ENCODE measurements around the gene NEFH. TPM values are rescaled to one million over a fixed set of nuclear protein-coding genes. Genes with fewer than 3 reads are reported as not detected.

The NEFH gene
- total RNA-seq, 1 experiment from 2014 or later: 22.0 TPM

DNA sequence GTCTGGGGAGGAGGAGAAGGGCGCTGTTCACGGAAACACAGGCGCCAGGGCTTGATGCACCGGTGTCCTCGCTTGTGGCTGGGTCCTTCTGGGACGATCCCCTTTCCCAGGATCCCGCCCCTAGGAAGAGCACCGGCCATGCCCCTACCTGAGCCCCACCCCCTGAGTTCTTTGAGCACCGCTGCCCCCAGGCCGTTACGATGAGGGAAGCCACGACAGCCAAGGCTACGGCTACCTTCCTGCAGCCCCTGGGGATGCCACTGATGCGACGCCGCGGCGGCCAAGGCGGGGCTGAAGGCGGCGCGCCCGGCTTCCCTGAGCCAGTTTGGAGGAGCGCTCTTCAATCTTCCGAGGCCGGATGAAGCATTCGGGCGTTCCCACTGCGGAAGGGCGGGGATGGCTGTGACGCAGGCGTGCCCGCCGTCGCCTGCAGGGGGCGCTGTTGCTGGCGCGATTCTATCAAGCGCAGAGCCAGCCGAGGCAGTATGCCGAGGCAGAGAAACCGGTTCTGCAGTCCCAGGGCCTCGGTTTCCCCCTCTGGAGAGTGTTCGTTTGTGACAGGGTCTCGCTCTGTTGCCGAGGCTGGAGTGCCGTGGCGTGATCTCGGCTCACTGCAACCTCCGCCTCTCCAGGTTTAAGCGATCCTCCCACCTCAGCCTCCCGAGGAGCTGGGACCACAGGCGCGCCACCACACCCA is 9.7 kb upstream of the NEFH start:
- TF ChIP-seq EZH2 (IDR thresholded peaks at IDR 0.05; ENCODE audit: borderline replicate concordance, low read depth, low read length, poor library complexity, severe bottlenecking): no peak
- TF ChIP-seq, protein P1, sequence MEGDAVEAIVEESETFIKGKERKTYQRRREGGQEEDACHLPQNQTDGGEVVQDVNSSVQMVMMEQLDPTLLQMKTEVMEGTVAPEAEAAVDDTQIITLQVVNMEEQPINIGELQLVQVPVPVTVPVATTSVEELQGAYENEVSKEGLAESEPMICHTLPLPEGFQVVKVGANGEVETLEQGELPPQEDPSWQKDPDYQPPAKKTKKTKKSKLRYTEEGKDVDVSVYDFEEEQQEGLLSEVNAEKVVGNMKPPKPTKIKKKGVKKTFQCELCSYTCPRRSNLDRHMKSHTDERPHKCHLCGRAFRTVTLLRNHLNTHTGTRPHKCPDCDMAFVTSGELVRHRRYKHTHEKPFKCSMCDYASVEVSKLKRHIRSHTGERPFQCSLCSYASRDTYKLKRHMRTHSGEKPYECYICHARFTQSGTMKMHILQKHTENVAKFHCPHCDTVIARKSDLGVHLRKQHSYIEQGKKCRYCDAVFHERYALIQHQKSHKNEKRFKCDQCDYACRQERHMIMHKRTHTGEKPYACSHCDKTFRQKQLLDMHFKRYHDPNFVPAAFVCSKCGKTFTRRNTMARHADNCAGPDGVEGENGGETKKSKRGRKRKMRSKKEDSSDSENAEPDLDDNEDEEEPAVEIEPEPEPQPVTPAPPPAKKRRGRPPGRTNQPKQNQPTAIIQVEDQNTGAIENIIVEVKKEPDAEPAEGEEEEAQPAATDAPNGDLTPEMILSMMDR (conservative IDR thresholded peaks at IDR 0.05; ENCODE audit: low read depth, low read length): peak; percentile 92
- DNase-seq (ENCODE audit: low spot score): peak; percentile 65
- ChIA-PET CTCF (no interaction called here), POLR2A (ENCODE audit: low non-redundant PET) (no interaction called here)
- Histone ChIP-seq H3K27me3 (replicated peaks; ENCODE audit: insufficient read depth, low read depth, low read length, poor library complexity) (no peaks in the 10 kb centered on the region), H3K27ac (ENCODE audit: low read depth, low read length, poor library complexity, severe bottlenecking) (no peak overlapping the region), H3K9me3 (ENCODE audit: low read depth, low read length, poor library complexity, severe bottlenecking) (no peaks in the 10 kb centered on the region), H3K4me3 (ENCODE audit: low read depth, low read length, poor library complexity, severe bottlenecking) (no peak overlapping the region), H3K4me1 (ENCODE audit: insufficient read depth, low read length, poor library complexity, severe bottlenecking) (no peaks in the 10 kb centered on the region), H3K36me3 (ENCODE audit: insufficient read depth, low read length, poor library complexity, severe bottlenecking) (no peaks in the 10 kb centered on the region)
- intact Hi-C loops (cut with micrococcal nuclease; ENCODE audit: unreplicated experiment): no loop called here
- BruUV-seq (replicated peaks): no TSS peak

GRCh38 chr22:29473001-29473400 is 7.0 kb upstream of the NEFH start:
- Histone ChIP-seq H3K36me3 (ENCODE audit: insufficient read depth, low read length, poor library complexity, severe bottlenecking) (no peaks in the 10 kb centered on the region), H3K4me1 (ENCODE audit: insufficient read depth, low read length, poor library complexity, severe bottlenecking) (peaks cover 5% of the 10 kb centered on the region), H3K9me3 (ENCODE audit: low read depth, low read length, poor library complexity, severe bottlenecking) (no peaks in the 10 kb centered on the region), H3K4me3 (ENCODE audit: low read depth, low read length, poor library complexity, severe bottlenecking) (no peak overlapping the region), H3K27ac (ENCODE audit: low read depth, low read length, poor library complexity, severe bottlenecking) (no peak overlapping the region), H3K27me3 (replicated peaks; ENCODE audit: insufficient read depth, low read depth, low read length, poor library complexity) (no peaks in the 10 kb centered on the region)
- intact Hi-C loops (cut with micrococcal nuclease; ENCODE audit: unreplicated experiment): no loop called here
- ChIA-PET CTCF (no interaction called here), POLR2A (ENCODE audit: low non-redundant PET) (no interaction called here)
- TF ChIP-seq EZH2 (IDR thresholded peaks at IDR 0.05; ENCODE audit: borderline replicate concordance, low read depth, low read length, poor library complexity, severe bottlenecking): no peak
- TF ChIP-seq, protein P1 (conservative IDR thresholded peaks at IDR 0.05; ENCODE audit: low read depth, low read length): no peak
- no TSS peak for BruUV-seq (replicated peaks)
- no peak for DNase-seq (ENCODE audit: low spot score)

GRCh38 chr22:29475550-29475949 is 4.5 kb upstream of the NEFH start:
- peaks cover 20% of the 10 kb centered on the region for H3K27me3 ChIP-seq (replicated peaks; ENCODE audit: insufficient read depth, low read depth, low read length, poor library complexity)
- no peaks in the 10 kb centered on the region for H3K36me3 ChIP-seq (ENCODE audit: insufficient read depth, low read length, poor library complexity, severe bottlenecking)
- POLR2A ChIA-PET (ENCODE audit: low non-redundant PET): no interaction called here
- CTCF ChIA-PET: no interaction called here
- no peak overlapping the region for H3K4me3 ChIP-seq (ENCODE audit: low read depth, low read length, poor library complexity, severe bottlenecking)
- DNase-seq (ENCODE audit: low spot score): no peak
- no peak for TF ChIP-seq EZH2 (IDR thresholded peaks at IDR 0.05; ENCODE audit: borderline replicate concordance, low read depth, low read length, poor library complexity, severe bottlenecking)
- TF ChIP-seq, protein P1 (conservative IDR thresholded peaks at IDR 0.05; ENCODE audit: low read depth, low read length): no peak
- peaks cover 9% of the 10 kb centered on the region for H3K4me1 ChIP-seq (ENCODE audit: insufficient read depth, low read length, poor library complexity, severe bottlenecking)
- H3K27ac ChIP-seq (ENCODE audit: low read depth, low read length, poor library complexity, severe bottlenecking): no peak overlapping the region
- no TSS peak for BruUV-seq (replicated peaks)
- H3K9me3 ChIP-seq (ENCODE audit: low read depth, low read length, poor library complexity, severe bottlenecking): no peaks in the 10 kb centered on the region
- intact Hi-C loops (cut with micrococcal nuclease; ENCODE audit: unreplicated experiment): no loop called here

All from A673 (cell line).